SU-DHL-6 (cell line): ENCODE results near the gene SCAMP5.

Experiments used
- EZH2phosphoT487 ChIP-seq: fragments of 200-600 bp; sonication (generic), shearing (Covaris generic); conservative IDR thresholded peaks from 2 replicates; pipeline ENCODE4 v1.6.1; 2018; ENCODE audit warnings: mild to moderate bottlenecking, antibody characterized with exemption, low read length, moderate library complexity, mixed read lengths
- TF ChIP-seq, protein P1 (sequence below): fragments of 200-600 bp; sonication (generic); IDR thresholded peaks from one replicate; pipeline ENCODE4 v1.5.1; 2017; ENCODE audit warnings: antibody characterized with exemption, mild to moderate bottlenecking, low read length, moderate library complexity; ENCODE audit not compliant: insufficient read depth, poor library complexity, severe bottlenecking

DNA sequence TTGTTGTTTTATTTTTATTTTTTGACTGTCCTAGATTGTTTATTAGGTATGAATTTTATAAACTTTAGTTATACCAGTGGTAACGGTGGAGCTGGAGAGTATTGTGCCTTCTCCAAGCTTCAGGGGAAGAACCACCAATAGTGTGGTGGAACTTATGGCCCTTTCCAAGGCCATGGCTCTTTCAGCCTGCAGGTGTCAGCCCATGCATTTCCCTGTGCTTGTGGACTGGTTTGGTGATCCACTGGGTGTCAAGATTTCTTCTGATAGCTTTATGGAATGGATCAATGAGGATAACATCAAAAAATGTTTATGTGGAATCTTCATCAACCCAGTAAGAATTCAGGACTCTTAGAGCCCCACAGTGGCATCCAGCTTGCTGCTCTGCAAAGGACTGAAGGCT lies 19.2 kb upstream of the SCAMP5 start:
- TF ChIP-seq, protein P1, sequence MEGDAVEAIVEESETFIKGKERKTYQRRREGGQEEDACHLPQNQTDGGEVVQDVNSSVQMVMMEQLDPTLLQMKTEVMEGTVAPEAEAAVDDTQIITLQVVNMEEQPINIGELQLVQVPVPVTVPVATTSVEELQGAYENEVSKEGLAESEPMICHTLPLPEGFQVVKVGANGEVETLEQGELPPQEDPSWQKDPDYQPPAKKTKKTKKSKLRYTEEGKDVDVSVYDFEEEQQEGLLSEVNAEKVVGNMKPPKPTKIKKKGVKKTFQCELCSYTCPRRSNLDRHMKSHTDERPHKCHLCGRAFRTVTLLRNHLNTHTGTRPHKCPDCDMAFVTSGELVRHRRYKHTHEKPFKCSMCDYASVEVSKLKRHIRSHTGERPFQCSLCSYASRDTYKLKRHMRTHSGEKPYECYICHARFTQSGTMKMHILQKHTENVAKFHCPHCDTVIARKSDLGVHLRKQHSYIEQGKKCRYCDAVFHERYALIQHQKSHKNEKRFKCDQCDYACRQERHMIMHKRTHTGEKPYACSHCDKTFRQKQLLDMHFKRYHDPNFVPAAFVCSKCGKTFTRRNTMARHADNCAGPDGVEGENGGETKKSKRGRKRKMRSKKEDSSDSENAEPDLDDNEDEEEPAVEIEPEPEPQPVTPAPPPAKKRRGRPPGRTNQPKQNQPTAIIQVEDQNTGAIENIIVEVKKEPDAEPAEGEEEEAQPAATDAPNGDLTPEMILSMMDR = no peak
- TF ChIP-seq EZH2phosphoT487 = no peak
